G401.6 (cell line): ENCODE results near the gene PITPNC1.
A peak's percentile ranks its signal among the peaks of the same experiment; 100 is the strongest.
"Not testable (repeated sequence)": the region's sequence is repeated elsewhere in the genome, so short reads cannot be mapped to it uniquely, and the experiment has no call there.

Experiments used
- FAIRE-seq: peaks from 2 replicates; lab custom pipeline; 2012; peaks lifted over from hg19 to GRCh38; lab: Jason Lieb, UNC

PITPNC1 gene

GRCh38 chr17:67372751-67373150 is 4.3 kb upstream of the PITPNC1 start:
- no peak for FAIRE-seq

- peak; percentile 88 for FAIRE-seq
Observed at GRCh38 chr17:67374329-67375053, 2.6 kb upstream of the PITPNC1 start.

DNA sequence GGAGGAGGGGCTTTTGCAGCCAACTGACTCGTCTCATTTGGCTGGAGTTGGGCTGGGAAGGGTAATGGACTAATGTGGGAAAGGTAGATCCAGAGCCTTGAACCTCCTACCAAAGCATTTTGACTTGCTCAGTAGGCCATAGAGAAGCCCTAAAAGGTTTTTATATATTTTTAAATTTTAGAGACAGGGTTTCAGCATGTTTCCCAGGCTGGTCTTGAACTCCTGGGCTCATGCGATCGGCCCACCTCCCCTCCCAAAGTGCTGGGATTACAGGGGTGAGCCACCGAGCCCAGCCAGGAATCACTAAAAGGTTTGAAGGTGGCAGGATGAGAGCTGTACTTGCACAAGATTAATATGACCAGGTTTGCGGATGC is 2.0 kb upstream of the PITPNC1 start:
- no peak for FAIRE-seq

- no peak for FAIRE-seq
Observed at GRCh38 chr17:67375716-67376115, 1.4 kb upstream of the PITPNC1 start.

- no peak for FAIRE-seq
Observed at GRCh38 chr17:67376415-67376736, 705 bp upstream of the PITPNC1 start.

DNA sequence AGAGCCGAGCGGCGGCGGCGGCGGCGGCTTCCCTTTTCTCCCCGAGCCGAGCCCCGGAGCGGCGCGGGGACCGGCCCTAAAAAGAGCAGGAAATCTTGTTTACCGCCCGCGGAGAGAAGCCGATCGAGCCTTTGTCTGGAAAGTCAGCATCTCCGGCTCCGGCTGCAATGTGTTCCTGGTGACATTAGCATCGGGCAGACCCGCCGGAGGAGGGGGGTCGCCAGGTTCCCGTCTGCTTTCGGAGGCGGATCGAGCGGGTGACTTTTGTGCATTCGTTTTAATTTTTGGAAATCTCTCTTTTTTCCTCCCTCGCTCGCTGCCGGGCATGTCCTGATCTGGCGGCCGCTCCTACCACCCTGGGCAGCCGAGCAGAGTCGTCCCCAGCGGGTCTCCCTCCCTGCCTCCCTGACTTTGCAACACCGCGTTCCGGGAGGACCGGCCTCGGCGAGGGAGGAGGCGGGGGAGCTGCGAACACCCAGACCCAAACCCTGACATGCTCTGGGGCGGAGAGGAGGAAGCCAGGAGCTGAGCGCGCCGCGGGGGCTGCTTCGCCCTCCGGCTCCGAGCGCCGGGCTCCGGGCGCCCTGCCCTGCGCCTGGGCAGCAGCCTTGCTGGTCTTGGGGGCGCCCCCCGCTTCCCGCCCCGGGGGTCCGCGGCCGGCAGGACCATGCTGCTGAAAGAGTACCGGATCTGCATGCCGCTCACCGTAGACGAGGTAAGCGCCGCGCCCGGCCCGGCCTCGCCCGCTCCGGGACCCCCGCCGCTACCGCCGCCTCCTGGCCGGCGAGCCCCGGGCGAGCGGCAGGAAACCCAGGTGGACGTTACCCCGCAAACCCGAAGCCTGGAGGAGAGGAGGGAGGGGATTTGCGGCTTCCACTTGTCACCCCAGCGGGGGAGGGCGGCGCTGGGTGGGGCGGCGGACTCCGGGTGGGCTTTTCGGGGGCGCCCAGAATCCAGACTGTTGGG is 690 bp downstream of the PITPNC1 start:
- no peak for FAIRE-seq

- no peak for FAIRE-seq
Observed at GRCh38 chr17:67378454-67379250, 1.6 kb downstream of the PITPNC1 start.

GRCh38 chr17:67379251-67379630 is 2.2 kb downstream of the PITPNC1 start:
- FAIRE-seq: no peak

- no peak for FAIRE-seq
Observed at GRCh38 chr17:67381929-67382257, 4.8 kb downstream of the PITPNC1 start.

DNA sequence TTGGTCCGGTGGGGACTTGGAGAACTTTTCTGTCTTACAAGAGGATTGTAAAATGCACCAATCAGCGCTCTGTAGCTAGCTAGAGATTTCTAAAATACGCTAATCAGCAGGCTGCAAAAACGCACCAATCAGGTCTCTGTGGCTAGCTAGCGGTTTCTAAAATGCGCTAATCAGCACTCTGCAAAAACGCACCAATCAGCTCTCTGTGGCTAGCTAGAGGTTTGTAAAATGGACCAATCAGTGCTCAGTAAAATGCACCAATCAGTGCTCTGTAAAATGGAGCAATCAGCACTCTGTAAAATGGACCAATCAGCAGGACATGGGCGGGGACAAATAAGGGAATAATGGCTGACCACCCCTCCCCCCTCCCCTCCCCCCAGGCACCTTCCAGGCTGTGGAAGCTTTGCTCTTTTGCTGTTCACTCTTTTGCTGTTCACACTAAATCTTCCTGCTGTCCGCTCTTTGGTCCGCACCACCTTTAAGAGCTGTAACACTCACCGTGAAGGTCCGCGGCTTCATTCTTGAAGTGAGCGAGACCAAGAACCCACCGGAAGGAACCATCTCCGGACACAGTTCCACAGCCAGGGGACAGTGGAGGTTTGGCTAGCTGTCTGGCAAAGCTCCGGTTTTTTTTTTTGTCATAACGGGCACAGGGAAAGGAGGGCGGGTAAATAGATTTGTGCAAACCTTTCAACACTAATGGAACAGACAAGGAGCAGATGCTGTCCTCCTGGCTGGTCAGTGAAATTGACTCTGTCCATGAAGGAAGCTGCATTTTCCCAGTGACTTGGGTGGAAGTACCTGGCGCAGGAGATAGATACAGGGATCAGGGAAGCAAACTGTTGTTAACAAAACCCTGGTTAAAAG is 8.3 kb downstream of the PITPNC1 start:
- no peak for FAIRE-seq

GRCh38 chr17:67386965-67387551 is 10.0 kb downstream of the PITPNC1 start:
- FAIRE-seq: no peak

GRCh38 chr17:67388536-67388935 is 11.5 kb downstream of the PITPNC1 start:
- FAIRE-seq: not testable (repeated sequence)

GRCh38 chr17:67388986-67389385 is 11.9 kb downstream of the PITPNC1 start:
- no peak for FAIRE-seq

- FAIRE-seq: no peak
Observed at GRCh38 chr17:67390006-67390645, 13.0 kb downstream of the PITPNC1 start.

DNA sequence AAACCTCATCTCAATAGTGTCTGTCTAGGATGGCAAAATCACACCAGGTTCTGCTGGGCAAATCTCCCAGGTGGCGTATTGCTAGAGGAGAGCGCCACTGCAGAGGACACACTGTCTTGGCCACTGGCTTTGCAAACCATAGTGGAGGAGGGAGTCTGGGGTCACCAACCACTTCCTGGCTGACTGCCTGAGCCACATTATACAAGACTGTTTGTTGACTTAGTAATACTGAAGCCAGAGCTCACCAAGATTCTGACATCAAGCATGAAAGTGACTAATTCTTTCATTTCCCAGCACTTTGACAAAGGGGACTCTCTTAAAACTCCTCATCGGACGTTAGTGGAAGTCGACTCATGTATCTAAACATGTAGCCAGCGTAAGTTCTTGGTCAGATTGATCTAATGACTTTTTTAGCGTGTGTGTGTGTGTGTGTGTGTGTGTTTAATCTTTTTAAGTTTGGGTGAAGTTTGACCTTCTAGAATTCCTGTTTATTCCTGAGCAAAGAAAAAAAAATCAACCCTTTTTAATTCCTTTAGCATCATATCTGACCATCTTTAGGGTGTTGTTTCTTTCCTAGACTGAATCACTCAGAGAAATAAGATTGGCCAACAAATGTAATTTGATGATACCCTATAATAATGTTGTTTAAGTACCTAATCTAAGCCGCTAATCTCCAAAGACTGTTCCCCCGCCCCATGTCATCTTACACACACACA is 13.7 kb downstream of the PITPNC1 start:
- FAIRE-seq: no peak

GRCh38 chr17:67392111-67392510 is 15.0 kb downstream of the PITPNC1 start:
- no peak for FAIRE-seq

DNA sequence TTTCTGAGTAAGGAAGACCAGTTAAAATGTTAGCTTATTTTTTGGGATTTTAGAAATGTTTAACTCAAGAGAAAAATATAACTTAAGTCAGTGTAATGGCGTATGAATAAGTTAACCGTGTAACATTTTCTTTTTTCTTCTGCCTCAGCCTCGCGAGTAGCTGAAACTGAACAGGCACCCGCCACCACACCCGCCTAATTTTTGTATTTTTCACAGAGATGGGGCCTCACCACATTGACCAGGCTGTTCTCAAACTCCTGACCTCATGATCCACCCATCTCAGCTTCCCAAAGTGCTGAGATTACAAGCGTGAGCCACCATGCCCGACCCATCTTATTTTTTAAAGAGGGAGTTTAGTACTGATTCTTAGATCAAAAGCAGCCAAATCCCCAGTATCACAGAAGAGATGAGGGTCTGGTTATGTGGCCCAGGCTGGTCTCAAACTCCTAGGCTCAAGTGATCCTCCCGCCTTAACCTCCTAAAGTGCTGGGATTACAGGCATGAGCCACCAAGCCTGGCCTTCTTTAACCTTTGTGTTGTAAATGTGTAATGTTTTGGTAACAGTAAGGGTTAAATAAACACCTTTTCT is 16.8 kb downstream of the PITPNC1 start:
- FAIRE-seq: no peak

DNA sequence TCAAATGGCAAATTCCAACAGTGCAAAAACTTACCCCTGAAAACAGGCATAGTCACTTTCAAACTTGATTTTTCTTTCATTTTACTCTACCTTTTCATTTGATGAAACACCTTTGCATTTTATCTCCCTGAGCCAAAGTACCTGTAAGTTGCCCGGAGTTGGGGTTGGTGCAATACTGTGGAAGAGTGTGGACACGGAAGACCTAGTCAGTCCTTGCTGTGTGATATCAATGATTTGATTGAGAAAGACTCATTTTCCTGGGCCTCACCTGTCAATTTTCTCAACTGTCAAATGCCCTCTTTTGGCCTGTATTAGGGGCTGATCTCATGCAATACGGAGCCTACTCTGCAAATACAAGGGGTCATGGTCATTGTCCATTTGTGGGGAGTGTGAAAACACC is 22.6 kb downstream of the PITPNC1 start:
- FAIRE-seq: no peak

DNA sequence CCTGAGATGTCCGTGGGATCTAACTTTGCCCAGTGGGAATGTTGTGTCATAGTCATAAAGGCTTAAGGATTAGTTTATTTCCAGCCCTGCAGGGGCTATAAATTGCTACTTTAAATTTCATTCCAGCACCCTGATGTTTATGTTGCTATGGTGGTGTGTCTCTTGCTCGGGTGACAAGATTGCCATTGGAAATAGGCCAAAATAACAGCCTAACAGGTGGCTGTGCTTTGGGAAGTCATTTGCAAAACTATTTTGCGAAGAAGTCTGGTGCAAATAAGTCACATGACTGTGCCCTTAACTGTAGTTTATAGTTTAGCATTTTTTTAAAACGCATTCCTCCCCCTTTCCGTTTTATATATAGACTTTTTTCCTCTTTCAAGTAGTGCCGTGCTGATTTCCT is 23.1 kb downstream of the PITPNC1 start:
- no peak for FAIRE-seq

GRCh38 chr17:67401106-67401505 is 24.0 kb downstream of the PITPNC1 start:
- FAIRE-seq: no peak
